ENCODE results near the gene EIF5B.
A peak's percentile ranks its signal among the peaks of the same experiment; 100 is the strongest.
"Not testable (repeated sequence)": the region's sequence is repeated elsewhere in the genome, so short reads cannot be mapped to it uniquely, and the experiment has no call there.

The EIF5B gene

DNA sequence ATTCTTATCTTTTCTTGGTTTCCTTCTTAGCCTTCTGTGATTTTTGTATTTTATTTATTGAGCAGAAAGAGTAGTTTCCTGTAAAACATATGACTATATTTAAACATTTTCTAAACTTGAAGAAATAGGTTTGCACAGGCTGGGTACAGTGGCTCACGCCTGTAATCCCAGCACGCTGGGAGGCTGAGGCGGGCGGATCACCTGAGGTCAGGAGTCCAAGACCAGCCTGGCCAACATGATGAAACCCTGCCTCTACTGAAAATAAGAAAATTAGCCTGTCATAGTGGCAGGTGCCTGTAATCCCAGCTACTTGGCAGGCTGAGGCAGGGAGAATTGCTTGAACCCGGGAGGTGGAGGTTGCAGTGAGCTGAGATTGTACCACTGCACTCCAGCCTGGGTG lies 31.7 kb downstream of the EIF5B start:
- not testable (repeated sequence) for DNase-seq

DNA sequence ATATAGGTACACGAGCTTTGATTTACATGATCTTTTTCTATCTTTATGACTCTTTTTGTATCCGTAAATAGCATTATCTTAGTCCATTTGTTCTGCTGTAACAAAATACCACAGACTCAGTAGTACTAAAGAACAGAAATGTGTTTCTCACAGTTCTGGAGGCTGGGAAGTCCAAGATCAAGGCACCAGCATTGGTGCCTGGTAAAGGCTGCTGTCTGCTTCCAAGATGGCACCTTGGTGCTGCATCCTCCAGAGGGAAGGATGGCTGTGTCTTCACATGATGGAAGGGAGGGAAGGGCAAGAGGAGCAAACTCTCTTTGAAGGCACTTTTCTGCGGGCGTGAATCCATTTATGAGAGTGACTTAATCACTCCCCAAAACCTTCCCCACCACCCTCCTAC lies 36.0 kb downstream of the EIF5B start:
- no peak for DNase-seq

DNA sequence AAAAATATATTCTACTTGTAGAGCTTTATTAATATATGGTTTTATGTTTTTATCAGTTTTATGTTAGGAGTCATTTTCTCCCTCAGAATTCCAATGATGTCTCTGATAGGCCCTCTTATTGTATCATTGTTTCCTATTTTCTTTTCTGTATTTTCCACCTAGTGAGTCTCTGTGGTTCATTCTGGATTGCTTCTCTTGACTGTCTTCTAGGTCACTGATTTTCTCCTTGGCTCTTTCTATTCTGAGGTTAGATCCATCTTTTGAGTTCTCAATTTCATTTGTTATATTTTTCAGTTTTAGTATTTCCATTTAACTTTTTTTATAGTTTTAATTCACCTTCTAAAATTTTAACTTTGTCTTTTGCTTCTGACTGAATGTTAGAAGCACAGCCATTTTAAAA lies 37.6 kb downstream of the EIF5B start:
- no peak for DNase-seq

DNA sequence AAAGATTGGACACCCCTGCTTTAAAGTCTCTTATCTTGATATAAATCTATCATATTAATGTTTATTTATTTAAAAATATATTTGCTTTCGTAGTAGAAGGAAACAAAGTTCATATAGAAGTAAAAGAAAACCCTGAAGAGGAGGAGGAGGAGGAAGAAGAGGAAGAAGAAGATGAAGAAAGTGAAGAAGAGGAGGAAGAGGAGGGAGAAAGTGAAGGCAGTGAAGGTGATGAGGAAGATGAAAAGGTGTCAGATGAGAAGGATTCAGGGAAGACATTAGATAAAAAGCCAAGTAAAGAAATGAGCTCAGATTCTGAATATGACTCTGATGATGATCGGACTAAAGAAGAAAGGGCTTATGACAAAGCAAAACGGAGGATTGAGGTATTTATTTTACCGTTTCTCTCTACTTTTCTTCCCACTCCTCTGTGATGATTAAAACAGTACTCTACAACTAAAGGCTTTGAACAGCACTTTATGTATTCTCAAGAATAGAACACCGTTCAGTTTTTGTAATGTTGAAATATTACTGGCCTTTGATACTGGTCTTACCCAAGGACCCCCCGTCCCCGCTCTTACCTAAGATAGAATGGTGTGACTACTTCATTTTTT lies 39.2 kb downstream of the EIF5B start:
- no peak for DNase-seq

DNA sequence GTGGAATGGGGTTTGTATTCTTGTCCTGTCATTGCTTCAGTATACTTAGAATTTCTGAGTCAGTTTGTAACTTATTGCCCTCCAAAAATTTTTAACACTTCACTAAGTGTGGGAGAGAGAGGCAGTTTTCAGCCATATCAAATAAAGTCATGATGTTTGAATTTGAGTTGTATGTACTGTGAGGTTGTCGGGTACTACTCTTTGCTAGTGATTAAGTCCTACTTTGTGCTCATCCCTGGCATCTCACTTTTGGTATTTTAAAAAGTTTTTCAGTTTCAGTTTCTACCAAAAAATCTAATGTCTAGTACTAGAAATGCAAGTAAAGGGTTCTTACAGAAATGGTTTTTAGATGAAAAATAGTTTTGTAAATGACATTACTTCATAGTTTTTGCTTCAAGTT lies 40.7 kb downstream of the EIF5B start:
- DNase-seq, result no peak

DNA sequence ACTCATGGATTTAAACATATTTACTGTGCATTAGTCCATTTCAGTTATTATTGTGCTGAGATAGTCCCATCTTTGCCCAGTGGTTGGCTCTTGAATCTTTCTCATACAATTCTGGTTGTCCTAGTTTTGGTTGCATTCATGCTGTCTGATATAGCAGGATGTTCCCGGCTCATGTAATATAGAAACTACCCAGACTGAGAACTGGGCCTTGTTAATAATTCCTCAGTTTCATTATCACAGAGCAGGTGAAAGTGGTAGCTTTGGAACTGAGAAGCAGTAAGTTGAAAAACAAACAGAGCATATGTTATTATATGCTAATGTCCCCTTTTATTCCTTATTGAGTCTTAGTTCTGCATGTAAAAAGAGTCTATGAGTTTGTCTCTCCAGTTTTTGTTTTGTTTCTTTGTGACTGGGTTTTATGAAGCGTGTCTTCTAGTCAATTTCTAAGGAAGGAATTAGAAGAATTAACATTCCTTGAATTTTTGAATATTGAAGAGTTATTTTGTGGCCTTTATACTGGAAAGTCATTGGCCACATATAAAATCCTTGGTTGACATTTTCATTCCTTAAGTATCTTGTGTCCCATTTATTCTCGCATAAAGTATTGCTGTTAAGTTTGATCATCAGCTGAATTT lies 43.3 kb downstream of the EIF5B start:
- no peak for DNase-seq

DNA sequence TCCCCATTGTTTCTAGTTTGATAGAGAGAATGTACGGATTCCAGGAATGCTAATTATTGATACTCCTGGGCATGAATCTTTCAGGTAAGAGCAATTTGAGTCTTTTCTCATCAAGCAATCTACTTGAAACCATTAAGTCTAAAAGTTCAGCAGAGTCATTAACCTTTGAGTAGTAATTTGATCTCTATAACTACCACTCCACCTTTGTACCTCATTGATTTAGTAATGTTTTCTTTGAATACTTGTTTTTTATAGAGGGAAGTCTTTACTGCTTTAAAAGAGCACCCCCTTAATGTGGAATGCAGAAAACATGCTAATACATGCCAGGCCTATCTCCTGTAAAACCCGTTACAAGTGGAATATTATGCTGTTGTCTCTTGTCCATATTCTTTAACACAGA lies 45.0 kb downstream of the EIF5B start:
- DNase-seq, result no peak

DNA sequence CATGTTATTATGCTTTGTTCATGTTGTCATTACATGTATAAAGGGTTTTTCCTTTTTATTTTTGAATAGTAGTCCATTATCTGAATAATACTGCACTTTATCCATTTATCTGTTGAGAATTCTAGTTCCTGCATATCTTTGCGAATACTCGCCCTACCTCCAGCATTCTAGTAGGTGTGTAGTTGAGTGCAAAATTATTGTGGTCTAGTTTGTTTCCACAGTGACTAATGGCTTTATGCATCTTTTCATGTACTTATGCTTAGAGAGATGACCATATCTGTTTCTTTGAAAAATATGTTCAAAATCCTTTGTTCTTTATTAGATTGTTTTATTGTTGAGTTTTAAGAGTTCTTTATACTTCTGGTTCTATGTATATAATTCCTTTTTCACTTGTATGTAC lies 48.8 kb downstream of the EIF5B start:
- DNase-seq, result no peak

DNA sequence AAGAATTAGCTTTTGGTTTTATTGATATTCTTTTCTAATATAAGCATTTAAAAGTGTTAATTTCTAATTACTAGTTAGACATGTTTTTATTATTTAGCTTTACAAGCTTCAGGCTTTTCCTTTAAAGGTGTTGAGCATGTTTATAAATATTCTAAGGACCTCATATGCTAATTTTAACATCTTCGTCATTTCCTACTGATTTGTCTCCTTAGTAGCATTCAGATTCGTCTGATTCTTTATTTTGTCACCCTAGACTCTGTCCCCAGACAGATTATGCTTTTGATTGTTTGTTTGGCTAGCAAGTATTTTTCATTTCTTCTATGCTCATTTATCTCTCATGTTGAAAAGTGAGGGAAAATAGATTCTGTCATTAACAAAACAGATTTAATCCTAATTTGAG lies 51.7 kb downstream of the EIF5B start:
- DNase-seq, result no peak

DNA sequence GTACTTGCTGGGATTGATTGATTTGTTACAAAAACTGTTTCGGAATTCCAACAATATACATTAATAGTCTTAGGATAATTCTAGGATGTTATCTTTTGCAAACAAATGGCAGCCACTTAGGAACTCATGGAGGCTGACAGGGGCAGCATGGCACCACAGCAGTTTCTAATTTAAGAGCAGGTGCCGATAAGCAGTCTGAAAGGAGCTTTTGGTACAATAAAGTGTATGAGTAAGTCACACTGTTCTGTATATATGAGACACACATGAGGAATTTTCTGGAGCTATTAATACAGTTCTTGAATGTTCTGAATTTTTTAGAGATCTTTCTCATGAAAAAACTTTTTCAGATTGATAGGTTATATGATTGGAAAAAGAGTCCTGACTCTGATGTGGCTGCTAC lies 52.2 kb downstream of the EIF5B start:
- no peak for DNase-seq

DNA sequence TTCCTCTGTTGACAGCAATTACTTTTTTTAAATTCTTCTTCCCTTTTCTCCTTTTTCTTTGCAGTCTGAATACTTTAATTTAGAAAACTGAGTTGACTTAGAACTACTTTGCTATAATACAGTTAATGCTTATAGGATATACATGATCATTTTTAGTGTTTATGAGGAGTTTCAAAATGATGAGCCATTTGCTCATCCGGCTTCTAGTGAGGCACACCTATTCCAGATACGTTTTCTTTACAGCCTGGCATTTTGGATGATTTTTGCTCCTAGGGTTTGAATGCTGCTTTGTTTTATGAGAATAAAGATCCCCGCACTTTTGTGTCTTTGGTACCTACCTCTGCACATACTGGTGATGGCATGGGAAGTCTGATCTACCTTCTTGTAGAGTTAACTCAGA lies 52.8 kb downstream of the EIF5B start:
- DNase-seq, result no peak

DNA sequence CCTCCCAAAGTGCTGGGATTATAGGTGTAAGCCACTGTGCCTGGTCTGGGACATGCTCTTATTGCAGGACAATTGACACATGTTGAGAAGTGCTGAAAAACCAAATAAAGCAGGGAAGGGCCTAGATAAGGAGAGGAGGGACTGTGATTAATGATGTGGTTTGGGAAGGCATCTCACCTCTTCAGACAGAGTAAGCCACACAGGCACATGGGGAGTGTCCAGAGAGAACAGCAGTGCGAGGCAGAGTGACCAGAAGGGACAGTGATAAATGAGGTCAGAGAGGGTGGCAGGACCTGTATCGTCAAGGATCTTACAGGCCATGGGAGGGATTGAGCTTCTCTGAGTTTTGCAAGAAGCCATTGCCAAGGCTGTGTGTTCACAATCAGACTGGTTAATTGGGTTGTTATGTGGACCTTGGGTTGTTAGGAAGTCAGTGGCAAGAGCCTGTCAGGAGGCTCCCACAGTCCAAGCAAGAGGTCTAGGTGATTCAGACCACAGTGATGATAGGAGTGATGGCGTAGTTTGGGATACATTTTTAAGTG lies 58.5 kb downstream of the EIF5B start:
- DNase-seq, result no peak

DNA sequence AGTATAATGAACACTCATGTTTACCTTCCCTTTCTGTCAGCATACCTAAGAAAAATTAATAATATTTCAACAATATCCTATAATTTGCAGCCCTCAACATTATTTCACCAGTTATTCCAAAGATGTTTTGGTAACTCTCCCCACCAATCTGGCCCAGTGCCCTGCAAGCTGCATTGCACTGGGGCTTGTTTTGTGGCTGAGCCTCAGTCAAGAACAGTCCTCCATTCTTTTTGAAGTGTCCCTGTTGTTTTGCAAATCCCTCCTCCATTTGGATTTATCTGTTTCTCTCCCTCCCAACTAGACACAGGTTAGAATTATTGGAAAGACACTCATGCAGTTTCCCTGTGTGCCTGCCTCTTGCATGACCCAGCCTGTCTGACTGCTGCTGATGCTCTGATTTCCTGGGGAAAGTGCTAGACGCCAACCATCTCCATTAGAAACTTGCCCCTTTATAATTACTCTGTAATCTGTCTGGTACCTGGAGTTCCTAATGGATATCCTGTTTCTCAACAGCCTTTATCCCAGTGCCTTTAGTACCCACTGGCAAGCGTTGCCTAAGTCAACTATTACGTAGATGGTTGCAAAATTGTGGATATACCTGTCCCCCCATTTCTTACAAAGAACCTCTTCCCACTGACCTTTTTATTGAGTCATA lies 60.2 kb downstream of the EIF5B start:
- DNase-seq, result peak; percentile 24

DNA sequence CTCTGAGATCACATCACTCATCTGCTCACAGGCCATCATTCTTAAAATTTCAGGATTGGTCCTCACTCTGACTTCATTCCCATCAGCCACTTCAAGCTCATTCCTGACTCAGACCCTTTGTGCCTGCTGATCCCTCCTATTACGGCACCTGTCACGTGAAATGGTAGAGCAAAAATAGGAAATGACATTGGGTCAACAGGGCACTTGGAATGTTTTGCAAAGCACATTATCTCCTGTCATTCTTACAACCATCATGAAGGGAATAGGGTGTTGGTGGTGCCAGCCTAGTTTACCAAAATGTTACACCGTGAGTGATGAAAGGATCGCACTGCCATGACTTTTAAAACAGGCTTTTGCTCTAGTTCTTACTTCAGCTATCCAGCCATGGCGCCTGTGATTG lies 61.1 kb downstream of the EIF5B start:
- DNase-seq, result no peak

DNA sequence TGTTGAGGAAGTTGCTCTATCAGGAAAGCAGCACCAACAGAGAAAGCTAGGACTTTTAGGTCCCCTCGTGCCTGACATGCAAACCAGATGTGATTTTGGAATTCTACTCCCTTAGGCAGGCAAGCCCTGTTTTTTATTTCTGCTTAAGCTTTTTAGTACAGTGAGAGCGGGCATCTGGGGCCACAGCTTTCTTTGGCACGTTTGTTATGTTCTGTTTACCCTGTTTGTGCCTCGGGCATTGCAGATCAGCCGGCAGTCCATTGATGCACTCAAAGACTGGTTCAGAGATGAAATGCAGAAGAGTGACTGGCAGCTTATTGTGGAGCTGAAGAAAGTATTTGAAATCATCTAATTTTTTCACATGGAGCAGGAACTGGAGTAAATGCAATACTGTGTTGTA lies 61.9 kb downstream of the EIF5B start:
- no peak for DNase-seq

DNA sequence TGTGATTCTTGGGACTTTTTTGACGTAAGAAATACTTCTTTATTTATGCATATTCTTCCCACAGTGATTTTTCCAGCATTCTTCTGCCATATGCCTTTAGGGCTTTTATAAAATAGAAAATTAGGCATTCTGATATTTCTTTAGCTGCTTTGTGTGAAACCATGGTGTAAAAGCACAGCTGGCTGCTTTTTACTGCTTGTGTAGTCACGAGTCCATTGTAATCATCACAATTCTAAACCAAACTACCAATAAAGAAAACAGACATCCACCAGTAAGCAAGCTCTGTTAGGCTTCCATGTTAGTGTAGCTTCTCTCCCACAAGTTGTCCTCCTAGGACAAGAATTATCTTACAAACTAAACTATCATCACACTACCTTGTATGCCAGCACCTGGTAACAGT lies 62.6 kb downstream of the EIF5B start:
- DNase-seq, result no peak

DNA sequence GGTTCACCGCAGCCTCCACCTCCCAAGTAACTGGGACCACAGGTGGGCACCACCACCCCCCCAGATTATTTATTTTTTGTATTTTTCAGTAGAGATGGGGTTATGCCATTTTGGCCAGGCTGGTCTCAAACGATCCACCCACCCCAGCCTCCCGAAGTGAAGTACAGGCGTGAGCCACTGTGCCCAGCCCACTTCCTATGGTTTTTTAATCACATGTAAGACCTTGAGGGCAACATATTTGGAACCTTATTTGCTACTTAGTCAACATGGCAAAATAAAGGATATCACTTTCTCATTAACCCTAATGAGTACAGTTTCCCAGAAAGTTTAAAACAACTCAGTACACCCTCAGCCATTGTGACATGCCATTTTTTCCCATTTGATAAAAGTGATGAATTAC lies 64.7 kb downstream of the EIF5B start:
- no peak for DNase-seq

DNA sequence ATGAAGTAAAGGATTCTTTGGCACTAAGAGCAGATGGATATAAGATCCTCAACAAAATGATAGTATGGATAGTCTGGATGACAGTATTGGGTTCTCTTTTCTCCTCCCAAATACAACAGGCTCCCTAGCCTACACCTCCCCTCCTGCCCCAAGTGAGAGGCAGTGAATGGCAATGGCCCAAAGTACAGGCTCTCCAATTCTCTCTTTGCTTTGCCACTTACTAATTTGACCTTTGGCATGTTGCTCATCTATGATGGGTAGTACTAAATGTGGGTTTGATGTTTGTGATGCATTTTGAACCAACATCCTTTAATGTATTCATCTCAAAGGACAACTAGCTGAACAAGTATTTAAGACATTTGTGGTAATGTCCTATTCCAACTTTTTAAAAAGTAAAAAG lies 65.9 kb downstream of the EIF5B start:
- no peak for DNase-seq

DNA sequence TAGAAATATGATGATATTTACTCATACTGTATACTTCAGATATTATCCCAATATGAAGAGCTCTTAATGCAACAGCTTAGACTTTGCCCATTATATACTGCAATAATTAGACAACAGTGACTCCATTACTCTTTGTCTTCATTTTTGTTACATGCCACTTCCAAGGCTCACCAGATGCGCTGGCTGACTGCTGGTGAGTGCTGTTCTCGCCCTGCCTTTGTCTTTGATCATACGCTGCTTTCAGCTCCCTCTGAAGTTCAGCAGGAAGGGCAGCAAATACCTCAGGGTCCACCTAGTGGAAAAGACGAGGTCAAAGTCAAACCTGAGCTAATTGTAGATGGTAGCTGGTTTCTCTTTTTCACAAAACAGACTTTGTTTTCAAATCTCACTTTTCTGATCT lies 66.3 kb downstream of the EIF5B start:
- no peak for DNase-seq

DNA sequence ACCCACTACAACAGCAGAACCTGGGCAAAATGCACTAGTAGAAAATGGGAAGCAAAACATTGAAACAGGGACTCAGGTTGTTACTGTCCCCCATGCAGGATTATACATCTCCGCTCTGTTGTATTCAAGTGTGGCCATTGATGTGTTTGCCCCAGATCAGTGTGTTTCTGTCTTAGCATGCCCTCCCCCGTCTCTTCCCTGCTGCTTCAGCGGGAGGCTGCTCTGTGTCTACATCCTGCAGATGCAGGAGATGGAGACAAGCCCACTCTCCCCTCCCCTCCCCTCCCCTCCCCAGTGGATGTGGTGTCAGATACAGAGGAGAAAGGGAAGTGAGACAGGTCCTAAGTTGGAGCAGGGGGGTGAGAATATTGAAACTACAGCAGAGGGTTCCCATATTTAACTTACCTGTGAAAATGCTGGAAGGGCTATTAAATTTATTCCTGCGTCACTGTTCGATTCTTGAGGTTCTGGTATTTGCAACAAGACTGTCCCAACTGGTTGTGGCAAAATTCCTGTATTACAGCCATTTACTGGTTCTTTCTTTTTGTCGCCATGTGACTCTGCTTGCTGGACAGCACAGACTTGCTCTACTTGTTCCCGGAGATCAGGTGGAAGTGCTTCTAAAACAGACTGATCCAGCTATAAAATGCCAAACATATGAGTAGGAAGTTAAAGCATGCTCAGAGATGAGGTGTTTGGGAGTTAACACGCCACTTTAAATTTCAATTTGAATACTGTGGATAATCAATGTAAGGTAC lies 67.0 kb downstream of the EIF5B start:
- DNase-seq, result no peak

DNA sequence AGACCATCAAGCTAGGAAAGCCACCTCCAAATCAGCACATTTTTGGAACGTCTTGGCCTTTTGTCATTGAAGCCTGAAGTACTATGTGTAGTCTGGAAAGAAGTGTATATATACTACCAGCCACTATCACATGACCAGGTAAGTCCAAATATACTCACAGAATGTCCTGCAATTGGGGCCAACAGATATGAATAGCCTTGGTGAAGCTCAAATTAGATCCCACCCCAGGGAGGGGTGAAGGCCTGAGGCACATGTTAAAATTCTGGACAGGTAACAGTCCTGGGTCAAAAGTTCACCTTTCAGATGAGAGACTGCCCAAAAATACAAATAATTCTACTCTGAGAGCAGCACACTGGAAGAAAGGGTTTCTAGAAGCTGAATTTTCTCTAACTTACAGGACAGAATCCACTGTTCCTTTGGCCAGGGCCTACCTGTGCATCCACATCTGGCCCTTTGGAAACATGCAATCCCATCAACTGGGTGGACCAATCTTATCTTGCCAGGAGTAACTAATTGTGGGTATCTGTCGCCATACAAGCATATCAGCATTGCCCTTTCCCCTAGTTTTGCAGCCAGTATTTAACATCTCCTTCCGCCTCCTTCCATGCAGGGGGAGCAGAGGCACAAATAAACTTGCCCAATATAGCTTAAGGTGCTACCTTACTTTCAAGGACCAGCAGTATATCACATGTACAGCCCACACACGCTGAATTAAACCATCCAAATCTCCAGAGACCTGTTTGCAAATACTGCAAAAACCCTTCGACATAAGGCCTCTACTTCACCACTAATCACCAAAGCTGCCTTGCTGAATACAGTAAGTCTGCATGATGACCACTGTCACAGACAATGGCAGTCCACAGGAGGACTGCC lies 67.8 kb downstream of the EIF5B start:
- no peak for DNase-seq

DNA sequence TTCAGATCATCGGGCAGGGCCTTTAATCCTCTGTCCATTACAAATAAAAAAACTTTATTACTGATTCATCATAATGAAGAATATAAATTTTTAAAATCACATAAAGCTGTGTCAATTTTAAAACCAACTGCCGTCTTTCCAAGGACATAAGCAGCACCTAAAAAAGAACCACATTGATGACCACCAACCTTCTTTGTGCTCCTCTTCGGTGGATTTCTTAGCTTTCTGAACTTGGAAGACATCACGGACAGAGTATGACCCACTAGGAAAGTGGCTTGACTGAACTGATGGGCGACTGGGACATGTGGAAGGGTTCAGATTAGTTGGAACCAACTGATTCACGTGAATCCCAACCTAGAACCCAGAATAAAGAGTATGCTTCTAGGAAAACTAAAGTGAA lies 68.9 kb downstream of the EIF5B start:
- no peak for DNase-seq

DNA sequence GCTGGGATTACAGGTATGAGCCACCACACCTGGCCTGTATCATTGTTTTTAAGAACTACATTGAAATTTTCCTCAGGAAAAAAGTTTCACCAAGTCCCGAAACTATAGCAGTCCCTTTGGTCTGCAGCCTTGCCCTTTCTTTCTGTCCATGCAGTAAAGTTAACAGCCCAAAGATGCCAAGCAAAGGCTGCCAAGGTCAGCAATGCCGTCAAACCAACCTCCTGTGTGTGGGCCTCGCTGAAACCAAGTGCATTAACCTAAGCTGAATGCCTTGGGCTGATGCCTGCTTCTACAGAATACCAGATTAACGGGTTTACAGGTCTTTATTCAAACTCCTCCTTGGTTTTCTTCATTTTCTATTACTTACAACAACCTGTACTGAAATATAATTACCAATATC lies 73.1 kb downstream of the EIF5B start:
- DNase-seq, result no peak
